ENCODE data around the gene GRIN3A. TPM values are rescaled to one million over a fixed set of nuclear protein-coding genes. Genes with fewer than 3 reads are reported as not detected.
"Not testable (repeated sequence)": the region's sequence is repeated elsewhere in the genome, so short reads cannot be mapped to it uniquely, and the experiment has no call there.

GRIN3A gene
- total RNA-seq, 1 experiment from 2014 or later = not detected

- Histone ChIP-seq H3K36me3 (ENCODE audit: insufficient read depth, low read length) (peaks cover 57% of the 10 kb centered on the region), H4K20me1 (ENCODE audit: insufficient read depth, low read depth, low read length) (no peaks in the 10 kb centered on the region)
Observed at GRCh38 chr9:101561740-101562139, 176.7 kb downstream of the GRIN3A start.

GRCh38 chr9:101549472-101550098 lies 188.9 kb downstream of the GRIN3A start:
- H3K4me2 ChIP-seq (ENCODE audit: low read depth, low read length, poor library complexity, severe bottlenecking); DNase-seq; H3K27me3 ChIP-seq (ENCODE audit: low read length); H3K4me3 ChIP-seq (ENCODE audit: low read length); H3K4me1 ChIP-seq (ENCODE audit: low read length); H2AFZ ChIP-seq (ENCODE audit: low read length); H4K20me1 ChIP-seq (ENCODE audit: insufficient read depth, low read depth, low read length); H3K9me2 ChIP-seq (replicated peaks; ENCODE audit: insufficient read depth, low read length); H3K9me3 ChIP-seq (ENCODE audit: low read length); H3K9ac ChIP-seq (ENCODE audit: low read length); H3K79me2 ChIP-seq (ENCODE audit: low read length); H3K27ac ChIP-seq (ENCODE audit: low read length): not testable (repeated sequence)
- H3K36me3 ChIP-seq (ENCODE audit: insufficient read depth, low read length) = peaks cover 58% of the 10 kb centered on the region

More at GRCh38 chr9:101561740-101562139, 176.7 kb downstream of the GRIN3A start:
- Histone ChIP-seq H2AFZ (ENCODE audit: low read length) (no peak overlapping the region), H3K27ac (ENCODE audit: low read length) (no peak overlapping the region), H3K79me2 (ENCODE audit: low read length) (peaks cover 8% of the 10 kb centered on the region), H3K27me3 (ENCODE audit: low read length) (no peaks in the 10 kb centered on the region), H3K9ac (ENCODE audit: low read length) (no peak overlapping the region), H3K4me1 (ENCODE audit: low read length) (no peaks in the 10 kb centered on the region), H3K9me2 (replicated peaks; ENCODE audit: insufficient read depth, low read length) (no peaks in the 10 kb centered on the region), H3K4me3 (ENCODE audit: low read length) (no peak overlapping the region), H3K9me3 (ENCODE audit: low read length) (no peaks in the 10 kb centered on the region), H3K4me2 (ENCODE audit: low read depth, low read length, poor library complexity, severe bottlenecking) (no peak overlapping the region)
- DNase-seq = no peak

DNA sequence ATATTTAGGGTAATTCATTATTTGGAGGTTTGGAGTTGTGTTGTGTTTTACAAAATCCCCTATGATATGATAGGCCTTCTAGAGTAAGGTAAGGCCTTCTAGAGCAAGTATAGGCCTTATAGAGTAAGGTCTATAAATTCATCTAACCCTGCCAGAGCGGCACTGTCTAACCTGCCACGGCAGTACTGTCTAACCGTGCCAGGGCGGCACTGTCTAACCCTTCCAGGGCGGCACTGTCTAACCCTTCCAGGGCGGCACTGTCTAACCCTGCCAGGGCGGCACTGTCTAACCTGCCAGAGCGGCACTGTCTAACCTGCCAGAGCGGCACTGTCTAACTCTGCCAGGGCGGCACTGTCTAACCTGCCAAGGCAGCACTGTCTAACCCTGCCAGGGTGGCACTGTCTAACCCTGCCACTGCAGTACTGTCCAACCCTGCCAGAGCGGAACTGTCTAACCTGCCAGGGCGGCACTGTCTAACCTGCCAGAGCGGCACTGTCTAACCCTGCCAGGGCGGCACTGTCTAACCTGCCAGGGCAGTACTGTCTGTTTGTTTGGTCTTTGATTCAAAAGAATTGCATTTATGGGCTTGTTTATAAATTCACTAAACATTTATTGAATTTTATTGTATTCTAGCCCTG lies 195.2 kb downstream of the GRIN3A start:
- Histone ChIP-seq H3K9me2 (replicated peaks; ENCODE audit: insufficient read depth, low read length) (no peaks in the 10 kb centered on the region), H3K79me2 (ENCODE audit: low read length) (peaks cover 13% of the 10 kb centered on the region), H3K9me3 (ENCODE audit: low read length) (no peaks in the 10 kb centered on the region), H3K4me1 (ENCODE audit: low read length) (no peaks in the 10 kb centered on the region), H4K20me1 (ENCODE audit: insufficient read depth, low read depth, low read length) (no peaks in the 10 kb centered on the region), H2AFZ (ENCODE audit: low read length) (no peak overlapping the region), H3K4me2 (ENCODE audit: low read depth, low read length, poor library complexity, severe bottlenecking) (no peak overlapping the region), H3K9ac (ENCODE audit: low read length) (no peak overlapping the region), H3K27me3 (ENCODE audit: low read length) (no peaks in the 10 kb centered on the region), H3K4me3 (ENCODE audit: low read length) (no peak overlapping the region), H3K36me3 (ENCODE audit: insufficient read depth, low read length) (peaks cover 57% of the 10 kb centered on the region; the same call in 1 of the 2 replicates), H3K27ac (ENCODE audit: low read length) (no peak overlapping the region)
- no peak for DNase-seq

DNA sequence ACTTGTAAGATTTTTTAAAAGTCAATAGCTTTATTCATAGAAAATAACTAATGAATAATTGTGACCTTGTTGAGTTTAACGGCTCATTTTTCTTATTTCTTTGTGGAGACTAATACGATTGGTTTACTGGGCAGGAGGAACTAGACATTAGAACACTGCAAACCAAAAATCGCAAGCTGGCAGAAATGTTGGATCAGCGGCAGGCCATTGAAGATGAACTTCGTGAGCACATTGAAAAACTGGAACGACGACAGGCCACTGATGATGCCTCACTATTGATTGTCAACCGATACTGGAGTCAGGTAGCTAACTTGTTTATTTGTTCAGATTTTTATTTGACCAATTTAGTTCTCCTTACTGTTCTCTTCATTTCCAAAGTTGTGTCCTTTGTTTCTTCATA lies 198.4 kb downstream of the GRIN3A start:
- Histone ChIP-seq H3K79me2 (ENCODE audit: low read length) (peaks cover 44% of the 10 kb centered on the region), H3K27me3 (ENCODE audit: low read length) (no peaks in the 10 kb centered on the region), H3K36me3 (ENCODE audit: insufficient read depth, low read length) (peaks cover 53% of the 10 kb centered on the region), H4K20me1 (ENCODE audit: insufficient read depth, low read depth, low read length) (no peaks in the 10 kb centered on the region), H2AFZ (ENCODE audit: low read length) (no peak overlapping the region), H3K4me2 (ENCODE audit: low read depth, low read length, poor library complexity, severe bottlenecking) (no peak overlapping the region), H3K4me3 (ENCODE audit: low read length) (no peak overlapping the region), H3K27ac (ENCODE audit: low read length) (no peak overlapping the region), H3K9me3 (ENCODE audit: low read length) (no peaks in the 10 kb centered on the region), H3K4me1 (ENCODE audit: low read length) (peaks cover 6% of the 10 kb centered on the region; the same call in 1 of the 2 replicates), H3K9me2 (replicated peaks; ENCODE audit: insufficient read depth, low read length) (no peaks in the 10 kb centered on the region), H3K9ac (ENCODE audit: low read length) (no peak overlapping the region)
- no peak for DNase-seq

DNA sequence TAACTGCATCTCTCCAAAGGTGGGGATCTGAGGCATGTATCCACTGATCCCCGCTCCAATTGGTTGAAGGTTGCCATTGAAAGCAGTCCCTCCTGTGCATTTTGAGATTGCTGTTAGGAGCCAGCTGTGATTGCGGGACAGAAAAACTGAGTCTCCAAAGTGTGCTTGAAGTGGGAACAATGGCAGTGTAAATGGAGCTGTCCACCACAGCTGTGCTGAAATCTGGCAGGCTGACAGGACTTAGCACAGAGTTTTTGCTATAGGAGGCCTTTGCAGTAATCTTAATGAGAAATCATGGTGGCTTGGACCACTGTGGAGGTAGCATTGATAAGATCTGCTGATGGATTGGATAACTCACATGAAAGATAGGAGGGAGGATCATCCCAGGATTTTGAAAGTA lies 201.5 kb downstream of the GRIN3A start:
- DNase-seq = peak; percentile 52

DNA sequence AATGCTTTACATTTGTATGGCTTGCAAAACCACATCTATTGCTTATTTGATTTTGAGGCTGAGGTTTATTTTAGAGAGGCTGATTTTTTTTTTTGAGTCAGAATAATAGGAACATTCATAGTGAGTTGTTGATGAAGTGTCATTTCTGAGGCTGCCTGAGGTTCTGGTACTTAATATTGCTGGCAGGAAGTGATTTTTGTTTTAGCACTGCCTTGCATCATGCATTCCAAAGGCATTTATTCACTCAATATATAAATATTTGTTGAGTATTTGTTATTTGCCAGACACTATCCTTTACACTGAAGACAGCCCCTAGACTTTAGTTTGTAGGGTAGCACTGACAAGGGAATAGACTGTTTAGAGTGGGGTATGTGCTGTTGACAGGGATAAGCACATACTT lies 202.1 kb downstream of the GRIN3A start:
- H3K4me1 ChIP-seq (ENCODE audit: low read length) = peaks cover 19% of the 10 kb centered on the region
- no peaks in the 10 kb centered on the region for H3K9me3 ChIP-seq (ENCODE audit: low read length)
- H2AFZ ChIP-seq (ENCODE audit: low read length) = no peak overlapping the region
- H3K27me3 ChIP-seq (ENCODE audit: low read length) = no peaks in the 10 kb centered on the region
- H3K4me3 ChIP-seq (ENCODE audit: low read length) = no peak overlapping the region
- no peak overlapping the region for H3K9ac ChIP-seq (ENCODE audit: low read length)
- no peak for DNase-seq
- H3K9me2 ChIP-seq (replicated peaks; ENCODE audit: insufficient read depth, low read length) = no peaks in the 10 kb centered on the region
- H3K4me2 ChIP-seq (ENCODE audit: low read depth, low read length, poor library complexity, severe bottlenecking) = no peak overlapping the region
- peaks cover 57% of the 10 kb centered on the region for H3K79me2 ChIP-seq (ENCODE audit: low read length)
- H4K20me1 ChIP-seq (ENCODE audit: insufficient read depth, low read depth, low read length) = no peaks in the 10 kb centered on the region
- peaks cover 33% of the 10 kb centered on the region for H3K36me3 ChIP-seq (ENCODE audit: insufficient read depth, low read length)
- H3K27ac ChIP-seq (ENCODE audit: low read length) = no peak overlapping the region

More for the DNA sequence above, 201.5 kb downstream of the GRIN3A start:
- no peak overlapping the region for H2AFZ ChIP-seq (ENCODE audit: low read length)
- no peaks in the 10 kb centered on the region for H4K20me1 ChIP-seq (ENCODE audit: insufficient read depth, low read depth, low read length)
- H3K4me1 ChIP-seq (ENCODE audit: low read length) = peaks cover 19% of the 10 kb centered on the region
- no peak overlapping the region for H3K4me3 ChIP-seq (ENCODE audit: low read length)
- no peaks in the 10 kb centered on the region for H3K9me3 ChIP-seq (ENCODE audit: low read length)
- H3K79me2 ChIP-seq (ENCODE audit: low read length) = peaks cover 57% of the 10 kb centered on the region
- no peak overlapping the region for H3K9ac ChIP-seq (ENCODE audit: low read length)
- no peaks in the 10 kb centered on the region for H3K27me3 ChIP-seq (ENCODE audit: low read length)
- peaks cover 36% of the 10 kb centered on the region for H3K36me3 ChIP-seq (ENCODE audit: insufficient read depth, low read length)
- H3K4me2 ChIP-seq (ENCODE audit: low read depth, low read length, poor library complexity, severe bottlenecking) = no peak overlapping the region
- no peaks in the 10 kb centered on the region for H3K9me2 ChIP-seq (replicated peaks; ENCODE audit: insufficient read depth, low read length)
- no peak overlapping the region for H3K27ac ChIP-seq (ENCODE audit: low read length)

DNA sequence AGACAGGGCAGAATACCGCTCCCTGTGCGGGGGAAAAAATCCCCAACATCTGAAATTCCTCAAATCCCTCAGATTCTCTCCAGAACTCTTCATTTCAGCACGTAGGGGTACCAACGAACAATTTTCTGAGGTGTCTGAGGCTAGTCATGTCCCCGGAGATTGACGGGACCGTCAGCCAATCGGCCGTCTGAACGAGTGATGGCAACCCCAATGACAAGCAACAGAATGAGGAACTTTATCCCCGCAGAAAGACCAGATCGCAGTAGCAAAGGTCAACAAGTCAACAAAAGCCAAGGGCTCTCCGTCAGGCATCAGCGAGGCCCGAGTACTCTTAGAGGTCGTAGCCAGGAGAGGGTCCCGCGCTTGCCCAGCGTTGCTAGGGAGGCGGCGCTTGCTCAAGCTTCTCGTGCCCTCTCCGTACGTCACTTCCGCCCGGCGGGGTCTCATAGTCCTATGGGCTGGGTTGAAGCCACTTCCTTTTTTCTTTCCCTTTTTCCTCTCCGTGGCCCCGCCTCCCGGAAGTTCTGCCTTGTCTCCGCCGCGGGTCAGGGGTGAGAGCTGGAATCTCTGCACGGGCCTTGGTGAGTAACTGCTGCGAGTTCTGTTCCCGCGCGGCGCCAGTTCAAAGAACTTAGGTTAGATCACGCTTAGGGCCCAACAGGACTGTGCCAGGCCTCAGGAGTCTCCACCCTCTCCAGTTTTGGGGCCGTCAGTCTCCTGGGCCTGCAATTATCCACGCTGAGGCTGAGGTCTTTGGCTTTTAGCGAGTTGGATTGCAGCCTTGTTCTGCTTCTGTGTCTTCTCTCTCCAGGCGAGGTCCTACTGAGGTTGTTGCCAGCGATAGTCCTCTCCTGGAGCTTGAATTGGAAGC lies 204.9 kb downstream of the GRIN3A start, which contains the start of gene RNF20:
Gene RNF20 (plus strand): TSS at position 520 of the 871 bp plus-strand sequence. CDS start 1,571 bp downstream, outside the sequence.
- no peaks in the 10 kb centered on the region for H3K9me3 ChIP-seq (ENCODE audit: low read length)
- H3K4me1 ChIP-seq (ENCODE audit: low read length) = peaks cover 19% of the 10 kb centered on the region
- H3K9ac ChIP-seq (ENCODE audit: low read length) = peak within 1 kb of the TSS; percentile 96
- H3K4me3 ChIP-seq (ENCODE audit: low read length) = peak within 1 kb of the TSS; percentile 99
- H3K27ac ChIP-seq (ENCODE audit: low read length) = peak within 1 kb of the TSS; percentile 57
- H3K9me2 ChIP-seq (replicated peaks; ENCODE audit: insufficient read depth, low read length) = no peaks in the 10 kb centered on the region
- peak within 1 kb of the TSS; percentile 90 for H3K4me2 ChIP-seq (ENCODE audit: low read depth, low read length, poor library complexity, severe bottlenecking)
- DNase-seq = peak; percentile 100
- peaks cover 24% of the 10 kb centered on the region for H3K36me3 ChIP-seq (ENCODE audit: insufficient read depth, low read length)
- H4K20me1 ChIP-seq (ENCODE audit: insufficient read depth, low read depth, low read length) = no peaks in the 10 kb centered on the region
- H3K79me2 ChIP-seq (ENCODE audit: low read length) = peaks cover 47% of the 10 kb centered on the region
- no peaks in the 10 kb centered on the region for H3K27me3 ChIP-seq (ENCODE audit: low read length)
- peak within 1 kb of the TSS; percentile 98 for H2AFZ ChIP-seq (ENCODE audit: low read length)
